GM18511 (cell line): Measurements from ENCODE around the gene MED13L.
A peak's percentile ranks its signal among the peaks of the same experiment; 100 is the strongest.
"Not testable (repeated sequence)": the region's sequence is repeated elsewhere in the genome, so short reads cannot be mapped to it uniquely, and the experiment has no call there.

Source experiments
- ATAC-seq: cut with Tn5 transposase; IDR thresholded peaks from one replicate; pipeline ENCODE4 v1.9.1; 2021; ENCODE audit warnings: mild to moderate bottlenecking, moderate library complexity; ENCODE audit not compliant: unreplicated experiment

The MED13L gene

DNA sequence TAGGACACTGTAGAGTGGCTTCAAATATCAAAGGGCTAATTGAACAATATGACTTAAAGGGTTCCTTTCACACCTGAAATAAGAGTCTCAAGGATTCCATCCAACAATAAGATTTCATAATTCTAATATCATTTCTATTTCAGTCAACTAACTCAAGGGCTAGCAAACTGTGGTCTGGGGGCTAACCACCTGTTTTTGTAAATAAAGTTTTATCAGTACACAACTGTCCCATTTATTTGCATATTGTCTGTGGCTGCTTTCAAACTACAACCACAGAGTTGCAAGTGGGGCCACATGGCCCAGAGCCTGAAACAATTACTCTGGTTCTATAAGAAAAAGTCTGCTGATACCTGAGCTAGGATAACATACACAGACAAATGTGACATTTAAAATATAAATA is 29.1 kb downstream of the MED13L start:
- no peak for ATAC-seq

- ATAC-seq, result no peak
These were observed 30.1 kb downstream of the MED13L start for GRCh38 chr12:116247377-116247776.

DNA sequence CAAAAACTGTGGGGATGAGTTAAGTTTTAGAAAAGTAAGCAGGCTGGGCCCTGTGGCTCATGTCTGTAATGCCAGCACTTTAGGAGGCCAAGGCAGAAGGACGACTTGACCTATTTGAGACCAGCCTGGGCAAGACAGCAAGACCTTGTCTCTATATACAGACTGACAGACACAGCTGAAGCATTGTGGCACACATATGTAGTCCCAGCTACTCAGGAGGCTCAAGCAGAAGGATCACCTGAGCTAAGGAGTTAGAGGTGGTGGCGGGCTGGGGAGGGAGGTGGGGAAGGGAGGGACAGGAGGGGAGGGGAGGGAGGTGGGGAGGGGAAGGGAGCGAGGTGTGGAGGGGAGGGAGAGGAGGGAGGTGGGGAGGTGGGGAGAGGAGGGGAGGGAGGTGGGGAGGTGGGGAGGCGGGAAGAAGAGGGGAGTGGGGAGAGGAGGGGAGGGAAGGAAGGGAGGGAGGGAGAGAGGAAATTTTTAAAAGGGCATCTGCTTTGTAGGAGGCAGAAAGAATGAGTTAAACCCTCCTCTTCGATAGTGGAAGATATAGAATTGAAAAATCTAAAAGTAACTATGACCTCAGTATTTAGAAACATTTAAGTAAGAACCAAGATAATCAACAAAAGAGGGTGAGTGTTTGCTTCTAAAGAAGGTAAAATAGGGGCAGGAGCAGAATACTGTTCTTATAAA is 30.9 kb downstream of the MED13L start:
- no peak for ATAC-seq

DNA sequence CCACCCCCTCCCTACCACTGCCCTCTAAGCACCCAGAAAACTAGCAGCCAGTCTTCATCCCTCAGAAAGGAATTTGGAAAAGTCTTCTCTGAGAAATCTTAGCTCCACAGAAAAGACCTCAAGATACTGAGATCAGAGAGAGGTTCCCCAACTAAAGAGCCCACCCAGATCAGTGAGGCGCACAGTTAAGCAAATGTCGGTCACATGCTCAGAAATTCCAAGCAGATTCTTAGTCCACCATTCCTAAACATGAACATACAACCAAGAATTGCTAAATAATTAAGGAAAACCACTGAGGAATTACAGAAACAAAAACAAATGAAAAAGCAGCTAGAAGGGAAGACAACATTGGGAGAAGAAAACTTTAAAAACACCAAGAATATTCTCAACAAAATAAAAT is 32.3 kb downstream of the MED13L start:
- no peak for ATAC-seq

DNA sequence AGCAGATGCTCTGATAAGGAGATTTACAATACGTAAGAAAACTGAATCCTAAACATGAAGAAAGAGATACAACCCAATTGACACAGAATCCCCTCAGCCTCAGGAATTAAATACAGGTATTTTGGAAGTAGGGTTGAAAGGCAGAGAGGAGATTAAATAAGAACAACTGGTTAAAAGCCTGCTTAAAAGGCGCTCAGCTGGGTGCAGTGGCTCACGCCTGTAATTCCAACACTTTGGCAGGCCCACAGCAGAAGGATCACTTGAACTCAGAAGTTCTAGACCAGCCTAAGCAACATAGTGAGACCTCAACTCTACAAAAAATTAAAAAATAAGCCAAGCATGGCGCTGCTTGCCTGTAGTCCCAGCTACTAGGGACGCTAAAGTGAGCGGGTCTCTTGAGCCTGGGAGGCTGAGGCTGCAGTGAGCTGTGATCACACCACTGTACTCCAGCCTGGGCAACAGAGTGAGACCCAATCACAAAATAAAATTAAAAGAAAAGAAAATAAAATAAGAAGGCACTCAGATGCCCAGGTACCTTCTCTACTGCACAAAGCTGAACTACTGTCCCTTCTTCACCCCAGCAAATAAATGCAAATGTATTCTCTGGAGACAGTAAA is 32.9 kb downstream of the MED13L start:
- no peak for ATAC-seq

- ATAC-seq, result no peak
These were observed 33.5 kb downstream of the MED13L start for GRCh38 chr12:116244001-116244400.

GRCh38 chr12:116242740-116243139 is 34.8 kb downstream of the MED13L start:
- ATAC-seq, result no peak

GRCh38 chr12:116241157-116241759 is 36.2 kb downstream of the MED13L start:
- no peak for ATAC-seq

- ATAC-seq, result not testable (repeated sequence)
These were observed 38.8 kb downstream of the MED13L start for GRCh38 chr12:116238570-116239119.

DNA sequence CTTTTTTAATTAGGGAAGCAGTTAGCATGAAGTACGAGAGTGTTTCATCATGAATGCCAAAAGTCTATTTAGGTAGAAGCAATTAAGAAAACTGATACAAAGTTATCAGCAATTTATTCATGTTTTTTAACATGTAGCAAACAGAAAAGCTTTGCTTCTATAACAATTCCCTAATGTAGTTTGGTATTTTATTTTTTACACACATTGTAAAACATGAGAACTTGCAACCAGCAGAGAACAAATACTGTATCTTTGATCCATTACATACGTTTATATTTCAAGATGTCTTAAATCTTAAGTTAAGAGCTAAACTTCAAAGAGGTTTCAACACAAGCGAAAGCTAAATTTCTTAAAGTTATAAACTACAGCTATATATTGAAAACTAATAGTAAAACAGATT is 39.3 kb downstream of the MED13L start:
- ATAC-seq, result no peak

DNA sequence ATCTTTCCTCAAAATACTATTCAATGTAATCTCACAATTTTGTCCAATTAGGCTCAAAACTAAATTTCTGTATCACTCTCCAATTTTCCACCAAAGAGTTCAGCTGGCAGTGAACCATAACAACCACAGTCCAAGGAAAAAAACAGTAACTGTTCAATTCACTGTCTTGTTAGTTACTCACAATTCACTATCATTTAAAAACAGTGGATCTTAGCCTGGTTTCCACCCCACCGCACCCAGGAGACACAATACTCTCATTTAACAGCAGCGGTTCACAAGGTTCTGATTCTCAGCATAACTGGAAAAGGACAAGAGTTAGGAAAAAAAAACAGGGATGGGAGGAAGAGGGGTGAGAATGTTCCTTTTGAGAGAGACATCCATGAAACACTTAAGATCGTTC is 40.5 kb downstream of the MED13L start:
- ATAC-seq, result no peak

GRCh38 chr12:116236148-116236731 is 41.3 kb downstream of the MED13L start:
- ATAC-seq, result peak; percentile 63

DNA sequence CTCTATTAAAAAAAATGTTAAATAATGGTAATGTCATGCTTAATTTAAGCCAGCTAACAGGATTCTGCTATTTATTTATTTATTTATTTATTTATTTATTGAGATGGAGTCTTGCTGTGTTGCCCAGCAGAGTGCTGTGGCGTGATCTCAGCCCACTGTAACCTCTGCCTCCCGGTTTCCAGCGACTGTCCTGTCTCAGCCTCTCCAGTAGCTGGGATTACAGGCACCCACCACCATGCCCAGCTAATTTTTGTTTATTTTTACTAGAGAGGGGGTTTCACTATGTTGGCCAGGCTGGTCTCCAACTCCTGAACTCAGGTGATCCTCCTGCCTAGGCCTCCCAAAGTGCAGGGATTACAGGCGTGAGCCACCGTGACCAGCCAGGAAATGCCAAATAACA is 43.3 kb downstream of the MED13L start:
- not testable (repeated sequence) for ATAC-seq

- ATAC-seq, result no peak
These were observed 43.8 kb downstream of the MED13L start for GRCh38 chr12:116233669-116234068.

- no peak for ATAC-seq
These were observed 49.7 kb downstream of the MED13L start for GRCh38 chr12:116227811-116228210.

GRCh38 chr12:116226026-116226425 is 51.5 kb downstream of the MED13L start:
- ATAC-seq, result no peak

GRCh38 chr12:116222358-116222757 is 55.1 kb downstream of the MED13L start:
- ATAC-seq, result no peak

- ATAC-seq, result no peak
These were observed 56.7 kb downstream of the MED13L start for GRCh38 chr12:116220756-116221155.

DNA sequence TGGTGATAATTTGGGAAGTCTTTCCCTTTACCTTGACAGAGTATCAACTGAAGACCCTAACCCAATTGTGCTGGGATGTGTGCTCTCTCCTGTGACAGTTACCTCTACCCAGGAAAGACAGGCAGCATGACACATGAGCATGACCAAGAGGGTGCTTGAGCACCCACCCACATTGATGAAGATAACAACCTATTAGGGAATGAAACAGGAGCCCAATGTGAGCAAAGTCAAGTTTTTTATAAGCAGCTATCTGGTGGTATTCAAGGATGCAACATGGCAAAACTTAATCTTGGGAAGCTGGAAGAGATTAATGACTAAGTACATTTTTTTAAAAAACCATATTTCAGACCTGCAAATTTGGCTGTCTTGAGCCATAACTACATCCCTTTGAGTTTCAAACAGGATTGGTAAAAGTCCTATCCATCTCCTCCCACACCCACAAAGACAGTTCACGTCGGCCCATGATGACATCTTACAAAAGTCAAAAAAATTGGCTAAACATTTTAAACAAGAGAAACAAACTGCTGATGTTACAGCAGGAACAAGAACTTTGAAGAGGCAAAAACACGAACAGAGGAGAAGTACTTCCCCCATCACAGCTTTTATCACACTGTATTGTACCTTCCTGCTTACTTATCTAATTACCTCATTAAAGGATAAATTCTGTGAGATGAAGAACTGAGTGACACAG is 60.3 kb downstream of the MED13L start:
- no peak for ATAC-seq

DNA sequence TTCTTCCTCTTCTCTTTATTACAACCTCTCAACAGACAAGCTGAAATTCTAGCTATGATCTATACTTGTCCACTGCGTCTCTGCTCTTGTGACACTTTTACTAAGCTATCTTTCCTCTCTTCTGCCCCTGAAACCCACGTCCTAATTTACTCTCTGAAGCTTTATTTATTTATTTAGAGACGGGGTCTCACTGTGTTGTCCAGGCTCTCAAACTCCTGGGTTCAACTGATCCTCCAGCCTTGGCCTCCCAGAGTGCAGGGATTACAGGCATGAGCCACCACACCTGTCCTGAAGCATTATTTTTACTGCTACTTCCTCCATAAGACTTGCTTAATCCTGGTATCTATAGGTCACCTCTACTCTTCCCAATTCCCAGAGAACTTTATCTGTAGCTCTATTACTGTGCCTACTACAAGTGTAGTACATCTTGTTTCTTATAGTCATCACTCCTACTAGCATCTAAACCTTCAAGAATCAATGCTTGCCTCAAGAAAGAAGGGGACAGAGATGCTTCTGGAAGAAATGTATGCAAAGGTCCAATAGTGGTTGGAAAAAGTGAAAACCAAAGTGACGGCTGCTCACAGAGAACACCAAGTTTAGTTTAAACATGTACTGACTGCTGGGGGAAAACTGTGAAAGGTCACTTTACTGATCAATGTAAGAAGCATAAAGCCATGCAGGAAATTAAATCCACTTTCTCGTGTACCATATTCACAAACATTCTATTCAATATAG is 61.3 kb downstream of the MED13L start:
- no peak for ATAC-seq
